PC-3 (cell line): ENCODE results near the gene TMSB4X.
"Not testable (repeated sequence)": the region's sequence is repeated elsewhere in the genome, so short reads cannot be mapped to it uniquely, and the experiment has no call there.

Experiments
- CTCF ChIP-seq: fragments of 300-600 bp; sonication (generic); conservative IDR thresholded peaks from 2 replicates; pipeline ENCODE4 v1.5.1; 2017; ENCODE audit warnings: antibody characterized with exemption, low read depth, mild to moderate bottlenecking, low read length
- EZH2 ChIP-seq: fragments of 300-600 bp; sonication (generic); IDR thresholded peaks from one replicate; pipeline ENCODE4 v1.6.1; 2017; ENCODE audit warnings: antibody characterized with exemption, mild to moderate bottlenecking, low read length; ENCODE audit not compliant: unreplicated experiment
- EZH2phosphoT487 ChIP-seq: fragments of 300-600 bp; sonication (generic); IDR thresholded peaks from 2 replicates; pipeline ENCODE4 v1.6.1; 2018; ENCODE audit warnings: mild to moderate bottlenecking, antibody characterized with exemption, low read length, borderline replicate concordance

- TF ChIP-seq EZH2, CTCF, EZH2phosphoT487: not testable (repeated sequence)
Measured at GRCh38 chrX:12980039-12980438, 5.1 kb downstream of the TMSB4X start.
